Progenitor cell of endocrine pancreas (in vitro differentiated cells): ENCODE data around the gene VAMP8. TPM values are rescaled to one million over a fixed set of nuclear protein-coding genes. Genes with fewer than 3 reads are reported as not detected.

Experiments
- DNase-seq: peaks from one replicate; pipeline ENCODE4 v3.0.0; 2021; ENCODE audit warnings: low spot score; ENCODE audit not compliant: unreplicated experiment
- H3K27ac Mint-ChIP-seq: 2 replicates; pipeline ENCODE4 v1.8.0; 2021; ENCODE audit warnings: mild to moderate bottlenecking, moderate library complexity, mixed read lengths
- H3K27me3 Mint-ChIP-seq: 2 replicates; pipeline ENCODE4 v1.8.0; 2021; ENCODE audit warnings: mixed read lengths
- H3K36me3 Mint-ChIP-seq: 2 replicates; pipeline ENCODE4 v1.8.0; 2022; ENCODE audit warnings: mixed read lengths; ENCODE audit not compliant: insufficient read depth
- H3K4me1 Mint-ChIP-seq: 2 replicates; pipeline ENCODE4 v1.8.0; 2021; ENCODE audit warnings: low read depth, mixed read lengths
- H3K4me3 Mint-ChIP-seq: 2 replicates; pipeline ENCODE4 v1.8.0; 2021; ENCODE audit warnings: low read depth, mild to moderate bottlenecking, moderate library complexity, mixed read lengths
- H3K9me3 Mint-ChIP-seq: 2 replicates; pipeline ENCODE4 v1.8.0; 2021; ENCODE audit warnings: low read depth, mixed read lengths
- total RNA-seq: library from RNA; stranded (reverse); gene quantifications from 2 replicates; pipeline ENCODE4 v1.2.1, GENCODE V29; 2021
- TF ChIP-seq, protein P1 (sequence below): fragments of 200-600 bp; sonication (generic); IDR thresholded peaks from one replicate; pipeline ENCODE4 v1.5.0; 2021; ENCODE audit warnings: antibody characterized with exemption, mild to moderate bottlenecking; ENCODE audit not compliant: unreplicated experiment

Gene VAMP8
- total RNA-seq, 1 donor from 2014 or later, result 71.3 TPM

DNA sequence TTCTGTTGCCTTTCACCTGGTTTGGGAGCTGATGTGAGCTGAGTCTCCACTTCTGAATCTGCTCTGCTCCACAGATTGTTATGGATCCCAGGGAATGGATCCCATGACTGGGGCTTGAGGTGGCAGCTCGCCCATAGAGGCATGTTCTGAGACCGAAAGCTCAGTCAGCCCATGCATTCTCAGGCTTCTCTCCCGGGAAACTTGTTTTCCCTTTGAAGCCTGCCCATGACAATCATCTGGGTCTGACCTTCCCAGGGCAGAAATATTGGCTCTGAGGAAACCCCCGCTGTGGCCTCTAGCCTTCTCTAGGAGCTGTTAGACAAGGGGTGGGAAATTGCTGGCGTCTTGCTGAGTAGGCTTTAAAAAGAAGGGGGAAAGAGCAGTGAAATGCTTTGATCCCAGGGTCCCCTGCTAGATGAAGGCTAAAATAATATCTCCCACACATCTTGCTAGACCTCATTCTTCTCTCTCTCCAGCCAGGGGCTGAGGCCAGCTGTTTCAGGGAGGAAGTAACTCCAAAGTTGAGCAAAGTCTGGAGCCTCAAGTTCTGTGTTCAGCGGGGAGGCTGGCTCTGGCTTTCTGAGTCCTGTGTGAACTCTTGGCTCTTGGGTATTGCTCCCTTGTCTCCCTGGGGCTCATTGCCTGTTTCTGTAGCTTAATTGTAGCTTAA, 2.0 kb downstream of the VAMP8 start:
- peaks cover 15% of the 10 kb centered on the region for H3K36me3 Mint-ChIP-seq
- H3K4me3 Mint-ChIP-seq, result peak overlapping the region; percentile 86
- H3K27ac Mint-ChIP-seq, result no peak overlapping the region

DNA sequence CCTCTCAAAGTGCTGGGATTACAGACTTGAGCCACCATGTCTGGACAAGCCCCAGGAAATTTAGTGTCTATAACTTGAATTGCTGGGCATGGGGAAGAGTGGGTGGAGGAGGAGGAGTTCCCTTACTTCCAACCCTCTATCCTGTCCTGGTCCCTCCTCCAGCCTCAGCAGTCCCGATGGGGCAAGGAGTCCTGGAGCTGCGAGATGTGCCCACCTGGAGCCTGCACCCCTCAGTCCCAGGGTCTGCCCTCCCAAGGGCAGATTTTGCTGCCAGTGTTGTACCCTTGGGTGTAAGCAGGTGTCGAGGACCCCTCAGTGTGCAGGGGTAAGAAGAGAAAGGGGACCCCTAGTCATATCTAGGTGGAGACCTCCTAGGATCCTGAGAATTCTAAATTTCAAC, 2.8 kb downstream of the VAMP8 start:
- TF ChIP-seq, protein P1, sequence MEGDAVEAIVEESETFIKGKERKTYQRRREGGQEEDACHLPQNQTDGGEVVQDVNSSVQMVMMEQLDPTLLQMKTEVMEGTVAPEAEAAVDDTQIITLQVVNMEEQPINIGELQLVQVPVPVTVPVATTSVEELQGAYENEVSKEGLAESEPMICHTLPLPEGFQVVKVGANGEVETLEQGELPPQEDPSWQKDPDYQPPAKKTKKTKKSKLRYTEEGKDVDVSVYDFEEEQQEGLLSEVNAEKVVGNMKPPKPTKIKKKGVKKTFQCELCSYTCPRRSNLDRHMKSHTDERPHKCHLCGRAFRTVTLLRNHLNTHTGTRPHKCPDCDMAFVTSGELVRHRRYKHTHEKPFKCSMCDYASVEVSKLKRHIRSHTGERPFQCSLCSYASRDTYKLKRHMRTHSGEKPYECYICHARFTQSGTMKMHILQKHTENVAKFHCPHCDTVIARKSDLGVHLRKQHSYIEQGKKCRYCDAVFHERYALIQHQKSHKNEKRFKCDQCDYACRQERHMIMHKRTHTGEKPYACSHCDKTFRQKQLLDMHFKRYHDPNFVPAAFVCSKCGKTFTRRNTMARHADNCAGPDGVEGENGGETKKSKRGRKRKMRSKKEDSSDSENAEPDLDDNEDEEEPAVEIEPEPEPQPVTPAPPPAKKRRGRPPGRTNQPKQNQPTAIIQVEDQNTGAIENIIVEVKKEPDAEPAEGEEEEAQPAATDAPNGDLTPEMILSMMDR, result no peak
- Mint-ChIP-seq H3K27ac (no peak overlapping the region), H3K4me3 (no peak overlapping the region), H3K9me3 (no peaks in the 10 kb centered on the region), H3K27me3 (no peaks in the 10 kb centered on the region), H3K4me1 (peaks cover 31% of the 10 kb centered on the region), H3K36me3 (peaks cover 15% of the 10 kb centered on the region)
- no peak for DNase-seq

More for the DNA sequence above, 2.0 kb downstream of the VAMP8 start:
- no peak for DNase-seq
- TF ChIP-seq, protein P1, result no peak
- no peaks in the 10 kb centered on the region for H3K9me3 Mint-ChIP-seq
- H3K27me3 Mint-ChIP-seq, result no peaks in the 10 kb centered on the region
- H3K4me1 Mint-ChIP-seq, result peaks cover 27% of the 10 kb centered on the region

DNA sequence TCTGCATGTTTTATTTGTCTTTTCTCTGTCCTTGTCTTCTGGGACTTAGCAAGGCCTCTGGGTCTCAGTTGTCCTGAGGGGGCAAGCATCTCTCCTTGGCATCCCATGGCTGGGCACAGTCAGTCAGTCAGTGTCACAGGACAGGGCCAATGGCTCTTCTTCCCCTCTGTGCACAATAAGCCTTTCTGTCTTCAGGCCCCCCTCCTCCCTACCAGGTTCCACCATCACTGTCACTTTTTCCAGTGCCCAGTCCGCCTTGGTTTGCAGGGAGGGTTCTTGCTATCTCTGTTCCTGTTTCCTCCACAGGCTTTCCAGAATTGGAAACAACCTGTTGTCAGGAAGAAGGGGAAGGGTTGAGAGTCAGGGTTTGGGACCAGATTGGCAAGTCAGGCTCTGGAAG, 5.1 kb downstream of the VAMP8 start:
- Mint-ChIP-seq H3K4me3 (no peak overlapping the region), H3K4me1 (peaks cover 32% of the 10 kb centered on the region), H3K27ac (no peak overlapping the region), H3K36me3 (peaks cover 15% of the 10 kb centered on the region), H3K27me3 (no peaks in the 10 kb centered on the region), H3K9me3 (no peaks in the 10 kb centered on the region)
- DNase-seq, result no peak
- TF ChIP-seq, protein P1, result no peak

DNA sequence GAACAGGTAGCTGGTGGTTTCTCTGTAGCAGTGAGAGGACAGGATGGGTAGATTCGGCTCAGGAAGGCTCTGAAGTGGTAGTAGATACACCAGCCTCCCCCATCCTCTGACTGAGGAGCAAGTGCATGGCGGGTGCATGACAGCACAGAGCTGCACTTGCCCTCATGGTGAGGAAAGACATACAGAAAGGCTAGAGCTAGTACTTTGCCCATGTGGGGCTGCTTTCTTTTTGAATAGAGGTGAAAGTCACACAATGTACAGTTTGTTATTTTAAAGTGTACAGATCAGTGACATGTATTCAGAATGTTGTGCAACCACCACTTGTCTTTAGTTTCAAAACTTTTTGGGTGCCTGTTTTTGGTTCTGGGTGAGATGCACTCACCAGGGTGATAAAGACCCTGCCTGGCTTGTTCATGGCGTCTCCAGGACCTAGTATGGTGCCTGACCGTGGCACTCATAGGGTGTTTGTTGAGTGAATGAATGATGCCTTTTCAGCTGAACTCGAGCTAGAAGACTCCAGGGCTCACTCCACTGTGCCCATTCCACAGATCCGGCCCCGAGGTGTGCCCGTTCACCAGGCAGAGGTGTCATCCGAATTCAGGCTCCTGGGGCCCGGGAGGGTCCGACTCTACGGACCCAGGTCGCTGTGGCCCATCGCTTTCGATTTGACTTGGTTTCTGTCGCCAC, 6.4 kb downstream of the VAMP8 start:
- Mint-ChIP-seq H3K9me3 (no peaks in the 10 kb centered on the region), H3K4me3 (no peak overlapping the region), H3K36me3 (peaks cover 14% of the 10 kb centered on the region), H3K27ac (peak overlapping the region; percentile 67), H3K27me3 (no peaks in the 10 kb centered on the region), H3K4me1 (peaks cover 22% of the 10 kb centered on the region)
- TF ChIP-seq, protein P1, result no peak
- no peak for DNase-seq

DNA sequence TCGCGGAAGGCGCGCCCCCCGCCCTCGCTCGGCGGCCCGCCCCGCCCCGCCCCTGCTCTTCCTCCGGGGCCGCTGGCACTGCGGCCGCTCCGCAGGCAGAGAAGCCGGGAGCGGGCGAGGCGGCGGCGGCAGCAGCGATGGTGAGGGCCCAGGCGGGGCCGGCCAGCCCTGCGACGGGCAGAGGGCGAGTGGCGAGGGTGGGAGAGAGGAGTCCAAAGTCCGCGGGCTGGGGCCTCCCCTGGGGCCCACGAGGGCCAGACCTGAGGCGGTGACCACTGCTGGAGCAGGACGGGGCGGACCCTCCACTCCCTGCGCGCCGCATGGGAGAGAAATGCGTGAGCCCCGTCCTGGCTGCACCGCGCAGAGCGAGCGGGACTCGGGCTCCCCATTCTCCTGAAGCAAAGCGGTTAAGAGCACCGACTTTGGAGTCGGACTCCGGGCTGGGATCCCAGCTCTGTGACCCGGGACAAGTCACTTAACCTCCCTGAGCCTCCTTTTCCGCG, 7.0 kb downstream of the VAMP8 start, which contains the start of gene VAMP5:
Gene VAMP5, plus strand, starts transcription at position 78 of the 503 bp plus-strand sequence. Its CDS starts 60 bp downstream, at position 138.
- TF ChIP-seq, protein P1, result no peak
- DNase-seq, result no peak
- peak within 1 kb of the TSS; percentile 88 for H3K27ac Mint-ChIP-seq

More for the DNA sequence above, 7.0 kb downstream of the VAMP8 start, which contains the start of gene VAMP5:
- Mint-ChIP-seq H3K4me1 (peaks cover 16% of the 10 kb centered on the region), H3K36me3 (peaks cover 13% of the 10 kb centered on the region), H3K27me3 (no peaks in the 10 kb centered on the region), H3K9me3 (no peaks in the 10 kb centered on the region), H3K4me3 (no peak within 1 kb of the TSS)
